ENCODE measurements around the gene ANXA2R.

DNA sequence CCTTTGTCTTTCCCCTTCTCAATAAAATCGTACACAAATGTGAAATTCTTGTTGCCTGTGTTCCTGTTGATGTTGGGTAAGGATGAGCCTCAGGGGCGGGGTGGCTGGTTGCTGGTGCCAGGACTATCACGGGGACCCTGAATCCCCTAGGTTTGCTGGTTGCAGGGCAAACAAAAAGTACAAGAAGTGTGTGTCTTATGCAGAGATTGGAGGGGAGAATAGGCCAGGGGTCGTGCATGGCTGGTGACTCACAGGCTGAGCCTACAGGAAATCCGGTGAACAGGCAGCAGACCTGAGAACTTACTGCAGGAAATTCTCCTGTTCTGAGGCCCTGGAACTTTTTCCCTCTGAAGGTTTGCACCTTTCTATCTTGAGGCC, 5.5 kb downstream of the ANXA2R start:
- TF ChIP-seq, protein P1, sequence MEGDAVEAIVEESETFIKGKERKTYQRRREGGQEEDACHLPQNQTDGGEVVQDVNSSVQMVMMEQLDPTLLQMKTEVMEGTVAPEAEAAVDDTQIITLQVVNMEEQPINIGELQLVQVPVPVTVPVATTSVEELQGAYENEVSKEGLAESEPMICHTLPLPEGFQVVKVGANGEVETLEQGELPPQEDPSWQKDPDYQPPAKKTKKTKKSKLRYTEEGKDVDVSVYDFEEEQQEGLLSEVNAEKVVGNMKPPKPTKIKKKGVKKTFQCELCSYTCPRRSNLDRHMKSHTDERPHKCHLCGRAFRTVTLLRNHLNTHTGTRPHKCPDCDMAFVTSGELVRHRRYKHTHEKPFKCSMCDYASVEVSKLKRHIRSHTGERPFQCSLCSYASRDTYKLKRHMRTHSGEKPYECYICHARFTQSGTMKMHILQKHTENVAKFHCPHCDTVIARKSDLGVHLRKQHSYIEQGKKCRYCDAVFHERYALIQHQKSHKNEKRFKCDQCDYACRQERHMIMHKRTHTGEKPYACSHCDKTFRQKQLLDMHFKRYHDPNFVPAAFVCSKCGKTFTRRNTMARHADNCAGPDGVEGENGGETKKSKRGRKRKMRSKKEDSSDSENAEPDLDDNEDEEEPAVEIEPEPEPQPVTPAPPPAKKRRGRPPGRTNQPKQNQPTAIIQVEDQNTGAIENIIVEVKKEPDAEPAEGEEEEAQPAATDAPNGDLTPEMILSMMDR (IDR thresholded peaks at IDR 0.05), result no peak
- TF ChIP-seq POLR2A (IDR thresholded peaks at IDR 0.05), result no peak
